A549 treated with CpdA at 1 μM for 4 hours (cell line): ENCODE measurements around the gene SLC16A2. TPM values are rescaled to one million over a fixed set of nuclear protein-coding genes. Genes with fewer than 3 reads are reported as not detected.

Experiments
- total RNA-seq: library from RNA; stranded (reverse); fragments of 200-300 nt; extraction: Qiagen RNA extraction; gene quantifications from 5 replicates; pipeline ENCODE4 v1.2.3, GENCODE V29; 2022; ENCODE audit warnings: low read depth

SLC16A2 gene
- total RNA-seq = 25.0 to 31.5 TPM (median 25.2 TPM) in 5 replicates

GRCh38 chrX:74421036-74421739 lies at the start of gene SLC16A2:
Gene SLC16A2, plus strand, starts transcription at chrX:74421493. Its CDS starts 145 bp downstream, at chrX:74421638.

Other genes starting within 250 kb of the SLC16A2 start
- not detected in 5 replicates for gene ZCCHC13, start 117.3 kb upstream of the SLC16A2 start, total RNA-seq
- 14.4 to 21.7 TPM (median 15.9 TPM) in 5 replicates for gene RLIM, start 193.1 kb downstream of the SLC16A2 start, total RNA-seq